GM15510 (cell line): ENCODE data around the gene JMJD8.

Experiments
- POLR2A ChIP-seq: IDR thresholded peaks from 3 replicates; pipeline ENCODE4 v1.6.1; 2011; ENCODE audit warnings: borderline replicate concordance; ENCODE audit not compliant: insufficient read length; ENCODE audit errors: extremely low read depth

JMJD8 gene

DNA sequence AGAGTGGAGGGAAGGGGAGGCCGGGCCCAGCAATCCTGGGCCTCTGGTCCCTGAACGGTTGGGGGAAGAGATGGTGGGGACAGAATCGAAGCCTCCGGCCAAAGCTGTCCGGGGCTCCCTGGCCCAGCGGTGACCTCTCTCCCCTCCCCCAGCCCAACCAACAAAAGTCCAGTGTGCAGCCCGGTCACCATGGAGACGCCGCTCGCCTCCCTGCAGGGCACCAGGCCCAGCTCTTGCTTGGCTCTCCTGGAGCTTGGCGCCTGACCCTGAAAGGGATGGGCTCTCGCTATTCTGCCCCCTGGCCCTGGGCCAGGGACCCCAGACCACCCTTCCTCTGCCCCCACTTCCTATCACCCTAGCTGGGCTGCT lies 32.0 kb upstream of the JMJD8 start:
- TF ChIP-seq POLR2A, result no peak

DNA sequence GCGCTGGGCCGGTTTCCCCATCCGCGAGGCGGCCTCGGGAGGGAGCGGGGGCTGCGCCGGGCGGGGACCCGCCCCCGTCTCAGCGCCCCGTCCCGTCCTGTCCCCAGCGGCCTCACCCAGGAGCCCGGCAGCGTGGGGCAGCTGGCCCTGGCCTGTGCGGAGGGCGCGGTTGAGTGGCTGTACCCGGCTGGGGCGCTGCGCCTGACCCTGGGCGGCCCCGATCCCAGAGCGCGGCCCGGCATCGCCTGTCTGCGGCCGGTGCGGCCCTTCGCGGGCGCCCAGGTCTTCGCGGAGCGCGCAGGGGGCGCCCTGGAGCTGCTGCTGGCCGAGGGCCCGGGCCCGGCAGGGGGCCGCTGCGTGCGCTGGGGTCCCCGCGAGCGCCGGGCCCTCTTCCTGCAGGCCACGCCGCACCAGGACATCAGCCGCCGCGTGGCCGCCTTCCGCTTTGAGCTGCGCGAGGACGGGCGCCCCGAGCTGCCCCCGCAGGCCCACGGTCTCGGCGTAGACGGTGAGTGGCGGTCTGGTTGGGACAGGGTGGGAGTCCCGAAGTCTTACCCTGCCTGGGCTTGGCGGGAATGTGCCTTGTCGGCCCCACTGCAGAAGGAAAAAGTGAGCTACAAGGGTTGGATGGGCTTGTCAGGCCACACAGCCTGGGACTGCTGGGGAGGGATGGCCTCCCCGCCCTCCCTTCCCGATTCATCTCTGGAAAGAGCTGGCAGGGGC lies 31.5 kb upstream of the JMJD8 start:
- TF ChIP-seq POLR2A, result no peak

DNA sequence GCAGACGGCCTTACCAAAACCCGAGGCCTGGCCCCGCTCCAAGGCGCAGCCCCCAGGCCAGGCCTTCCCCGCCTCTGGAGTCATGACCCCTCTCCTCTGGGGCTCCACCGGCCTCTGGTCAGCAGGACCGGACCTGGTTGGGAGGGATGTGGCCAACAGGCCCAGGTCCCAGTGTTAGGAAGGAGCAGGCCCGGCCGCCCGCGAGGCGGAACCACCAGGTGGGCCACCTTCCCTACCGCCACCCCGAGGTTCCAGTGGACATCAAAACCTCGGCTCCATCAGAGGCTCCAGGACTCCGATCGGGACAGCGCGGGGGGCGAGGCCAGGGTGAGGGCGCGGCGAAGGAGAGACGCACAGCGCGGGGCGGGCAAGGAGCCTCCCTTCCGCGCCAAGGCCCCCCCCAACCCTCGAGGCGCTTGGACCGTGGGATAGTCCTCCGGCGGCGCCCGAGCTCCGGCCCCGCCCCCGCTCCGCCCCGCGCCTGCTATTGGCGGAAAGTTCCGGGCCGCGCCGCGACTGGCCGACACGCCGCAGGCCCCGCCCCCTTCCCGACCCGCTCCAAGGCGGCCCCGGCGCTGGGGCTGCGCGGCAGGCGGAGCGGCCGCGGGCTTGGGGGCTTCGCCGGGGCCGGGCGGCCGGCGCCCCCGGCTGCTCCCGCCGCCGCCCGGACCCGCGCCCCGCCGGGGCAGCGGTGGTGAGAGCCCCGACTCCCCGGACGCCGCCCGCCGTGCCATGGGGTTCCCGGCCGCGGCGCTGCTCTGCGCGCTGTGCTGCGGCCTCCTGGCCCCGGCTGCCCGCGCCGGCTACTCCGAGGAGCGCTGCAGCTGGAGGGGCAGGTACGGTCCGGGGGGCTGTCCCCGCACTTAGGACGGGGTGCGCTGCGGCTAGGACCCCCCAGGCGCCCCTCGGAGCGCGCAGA lies 30.7 kb upstream of the JMJD8 start, which contains the start of gene METRN:
Gene METRN, plus strand, starts transcription at position 561 of the 919 bp plus-strand sequence. Its CDS starts 172 bp downstream, at position 733.
- peak; percentile 40 for TF ChIP-seq POLR2A

DNA sequence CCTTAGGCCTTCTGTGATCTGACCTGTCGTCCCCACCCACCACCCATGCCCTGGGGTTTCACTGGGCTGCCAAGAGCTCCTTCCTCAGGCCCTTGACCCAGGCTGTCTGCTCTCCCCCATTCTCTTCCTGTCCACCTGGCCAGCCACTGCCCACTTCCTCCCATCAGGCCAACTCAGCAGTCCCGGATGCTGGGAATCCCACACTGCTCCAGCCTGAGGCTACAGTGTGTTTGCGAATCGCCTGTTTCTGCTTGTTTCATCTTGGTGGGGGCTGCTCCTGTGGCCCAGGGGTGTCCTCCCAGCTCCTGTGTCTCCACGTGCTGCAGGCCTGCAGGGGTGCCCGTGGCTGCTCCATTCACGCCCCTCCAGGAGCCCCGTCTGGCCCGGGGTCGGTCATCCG lies 29.9 kb upstream of the JMJD8 start:
- no peak for TF ChIP-seq POLR2A

DNA sequence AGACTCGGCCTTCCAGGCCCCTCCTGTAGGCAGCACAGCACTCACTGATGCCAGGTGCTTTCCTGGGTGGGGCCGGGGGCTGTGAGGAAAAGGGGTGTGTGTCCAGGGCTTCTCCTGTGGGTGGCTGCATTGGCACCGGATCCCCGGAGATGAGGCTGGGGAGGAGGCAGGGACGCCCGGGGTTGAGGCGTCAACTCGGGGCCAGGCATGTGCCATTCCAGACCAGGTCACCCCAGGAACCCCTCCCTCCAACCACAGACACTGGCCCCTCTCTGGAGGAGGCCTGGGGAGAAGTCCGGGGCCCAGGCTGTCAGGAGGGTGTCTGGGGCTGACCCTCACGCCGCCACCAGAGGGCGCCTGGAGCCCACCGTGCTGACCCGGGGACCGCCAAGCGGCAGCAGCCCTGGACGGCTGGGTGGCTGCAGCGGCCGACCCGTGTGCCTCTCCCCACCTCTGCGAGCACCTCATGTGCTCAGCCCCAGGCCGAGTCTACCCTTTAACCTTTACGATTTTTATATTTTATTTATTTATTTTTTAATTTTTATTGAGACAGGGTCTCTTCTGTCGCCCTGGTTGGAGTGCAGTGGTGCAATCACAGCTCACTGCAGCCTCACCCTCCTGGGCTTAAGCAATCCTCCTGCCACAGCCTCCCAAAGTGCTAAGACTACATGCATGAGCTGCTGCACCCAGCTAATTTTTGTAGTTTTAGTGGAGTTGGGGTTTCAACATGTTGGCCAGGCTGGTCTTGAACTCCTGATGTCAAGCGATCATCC lies 27.6 kb upstream of the JMJD8 start:
- no peak for TF ChIP-seq POLR2A

DNA sequence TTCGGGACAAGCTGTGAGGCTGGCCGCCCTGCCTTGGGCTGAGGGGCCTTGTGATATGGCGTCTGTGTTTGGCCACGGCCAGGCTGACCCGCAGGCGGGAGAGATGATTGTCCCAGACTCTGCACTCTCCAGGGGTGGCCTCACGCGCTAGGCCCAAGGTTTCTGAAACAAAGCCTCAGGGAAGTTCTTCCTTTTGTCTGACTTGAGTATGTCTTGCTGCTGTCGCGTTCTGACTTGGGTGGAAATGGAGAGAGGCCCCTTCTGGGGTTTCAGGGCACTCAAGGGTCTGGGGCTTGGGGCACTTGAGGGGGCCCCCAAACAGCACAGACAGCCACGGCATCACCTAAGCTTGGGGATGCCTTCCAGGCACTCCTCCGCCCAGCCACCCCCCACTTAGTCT lies 26.9 kb upstream of the JMJD8 start:
- no peak for TF ChIP-seq POLR2A

DNA sequence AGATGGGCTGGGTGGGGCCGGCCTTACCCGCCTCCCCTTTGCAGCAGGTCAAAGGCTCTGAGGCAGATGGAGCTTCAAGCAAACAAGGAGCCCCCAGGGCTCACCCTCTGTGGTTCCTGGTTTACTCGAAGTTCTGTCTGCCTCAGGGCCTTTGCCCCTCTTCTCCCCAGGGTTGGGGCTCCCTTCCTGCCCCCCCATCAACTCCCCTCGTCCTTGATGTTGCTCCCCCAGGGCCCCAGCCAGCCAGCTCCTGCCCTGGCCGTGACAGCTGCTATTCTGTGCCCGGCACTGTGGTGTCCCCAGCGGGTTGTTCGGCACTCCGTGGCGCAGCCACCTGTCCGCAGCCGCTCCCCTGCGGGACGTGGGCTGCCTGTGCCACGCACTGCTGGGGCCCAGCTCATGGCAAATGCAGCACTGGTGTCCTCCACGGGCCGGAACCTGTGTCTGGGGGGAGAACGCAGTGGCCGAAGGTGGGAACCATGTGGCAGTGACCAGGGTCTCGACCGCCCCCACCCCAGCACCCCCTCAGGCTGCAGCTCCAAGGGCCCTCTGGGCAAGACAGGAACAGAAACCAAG lies 26.5 kb upstream of the JMJD8 start:
- no peak for TF ChIP-seq POLR2A

DNA sequence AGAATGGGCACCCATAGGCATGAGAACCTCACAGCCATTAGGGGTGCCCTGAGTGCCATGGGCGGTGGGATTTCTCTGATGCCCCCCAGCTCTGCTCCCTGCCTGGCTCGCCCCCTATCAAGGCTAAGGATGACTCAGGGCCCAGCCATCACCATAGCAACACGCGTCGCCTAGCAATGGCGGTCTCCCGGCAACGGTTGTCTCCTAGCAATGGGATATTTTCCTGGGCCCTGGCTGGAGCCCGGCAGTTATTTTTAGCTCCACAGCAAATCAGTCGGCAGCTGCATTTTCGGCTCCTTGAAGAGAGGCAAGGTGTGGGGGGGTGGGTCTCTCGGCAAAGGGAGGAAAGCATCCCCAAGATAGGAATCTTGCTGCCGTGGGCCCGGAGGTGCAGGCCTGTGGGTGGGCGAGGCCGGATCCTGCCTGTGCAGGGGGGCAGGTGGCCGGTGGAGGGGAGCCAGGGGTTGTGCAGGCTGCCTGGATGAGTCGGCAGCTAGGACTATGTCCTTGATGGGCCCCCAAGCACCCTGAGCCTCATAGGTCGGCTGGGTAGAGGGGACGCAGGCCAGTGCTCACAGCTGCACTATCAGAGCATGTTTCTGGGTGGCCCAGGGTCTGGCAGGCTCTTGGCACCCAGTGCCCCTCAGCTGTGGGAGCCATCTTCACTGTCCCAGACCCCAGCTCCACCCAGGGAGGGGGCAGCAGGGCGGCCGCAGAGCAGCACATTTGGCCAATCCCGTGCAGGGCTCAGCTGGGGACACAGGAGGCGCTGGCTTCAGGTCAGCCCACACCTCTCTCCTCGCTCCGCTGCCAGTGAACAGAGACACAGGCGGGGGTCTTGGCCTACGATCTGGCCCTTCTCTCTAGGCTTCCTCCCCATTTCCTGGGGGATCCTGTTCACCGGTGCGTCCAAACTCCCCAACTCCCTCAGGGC lies 25.7 kb upstream of the JMJD8 start:
- no peak for TF ChIP-seq POLR2A

DNA sequence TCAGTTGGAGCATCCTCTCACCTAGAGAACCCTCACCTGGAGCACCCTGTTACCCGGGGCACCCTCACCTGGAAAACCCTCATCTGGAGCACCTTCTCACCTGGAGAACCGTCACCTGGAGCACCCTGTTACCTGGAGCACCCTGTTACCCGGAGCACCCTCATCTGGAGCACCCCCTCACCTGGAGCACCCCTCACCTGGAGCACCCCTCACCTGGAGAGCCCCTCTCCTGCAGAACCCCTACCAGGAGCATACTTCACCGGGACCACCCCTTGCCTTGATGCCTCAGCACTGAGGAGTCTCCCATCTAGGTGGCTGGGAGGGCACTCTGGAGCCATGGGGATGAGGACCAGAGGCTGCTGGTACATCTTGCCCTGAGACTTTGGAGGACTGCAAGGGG lies 24.8 kb upstream of the JMJD8 start:
- no peak for TF ChIP-seq POLR2A

DNA sequence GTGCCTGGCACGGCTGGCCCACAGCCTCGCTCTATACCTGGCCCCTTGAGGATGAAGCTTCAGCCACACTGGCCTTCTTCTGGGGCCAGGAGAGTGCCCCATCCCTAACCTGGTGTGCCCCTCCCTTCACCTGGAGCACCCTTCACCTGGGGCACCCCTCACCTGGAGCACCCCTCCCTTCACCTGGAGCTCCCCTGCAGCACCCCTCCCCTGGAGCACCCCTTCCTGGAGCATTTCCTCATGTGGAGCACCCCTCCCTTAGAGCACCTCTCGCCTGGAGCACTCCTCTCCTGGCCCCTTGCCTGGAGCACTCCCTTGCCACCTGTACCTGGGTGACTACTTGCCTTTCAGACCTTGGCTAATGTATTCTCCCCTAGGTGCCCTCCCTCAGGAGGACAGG lies 23.9 kb upstream of the JMJD8 start:
- no peak for TF ChIP-seq POLR2A

DNA sequence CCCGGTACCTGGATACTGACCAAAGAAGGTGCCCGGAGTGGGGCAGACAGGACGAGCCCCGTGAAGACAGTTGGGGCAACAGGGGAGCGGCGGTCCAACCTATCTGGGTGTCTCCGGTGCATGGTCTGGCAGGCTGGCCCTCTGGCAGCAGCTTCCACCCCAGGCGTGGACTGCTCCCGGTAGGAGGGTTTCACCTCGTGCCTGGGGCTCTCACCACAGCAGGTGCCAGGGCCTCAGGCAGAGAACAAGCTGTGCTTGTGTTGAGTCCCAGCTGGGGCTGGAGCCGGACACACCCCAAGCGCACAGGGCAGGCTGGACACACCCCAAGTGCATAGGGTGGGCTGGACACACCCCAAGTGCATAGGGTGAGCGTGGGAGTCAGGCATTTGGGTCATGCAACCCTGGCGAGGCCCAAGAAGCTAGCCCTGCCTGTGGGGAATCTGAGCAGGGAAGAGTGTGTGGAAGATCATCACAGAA lies 23.0 kb upstream of the JMJD8 start:
- no peak for TF ChIP-seq POLR2A

DNA sequence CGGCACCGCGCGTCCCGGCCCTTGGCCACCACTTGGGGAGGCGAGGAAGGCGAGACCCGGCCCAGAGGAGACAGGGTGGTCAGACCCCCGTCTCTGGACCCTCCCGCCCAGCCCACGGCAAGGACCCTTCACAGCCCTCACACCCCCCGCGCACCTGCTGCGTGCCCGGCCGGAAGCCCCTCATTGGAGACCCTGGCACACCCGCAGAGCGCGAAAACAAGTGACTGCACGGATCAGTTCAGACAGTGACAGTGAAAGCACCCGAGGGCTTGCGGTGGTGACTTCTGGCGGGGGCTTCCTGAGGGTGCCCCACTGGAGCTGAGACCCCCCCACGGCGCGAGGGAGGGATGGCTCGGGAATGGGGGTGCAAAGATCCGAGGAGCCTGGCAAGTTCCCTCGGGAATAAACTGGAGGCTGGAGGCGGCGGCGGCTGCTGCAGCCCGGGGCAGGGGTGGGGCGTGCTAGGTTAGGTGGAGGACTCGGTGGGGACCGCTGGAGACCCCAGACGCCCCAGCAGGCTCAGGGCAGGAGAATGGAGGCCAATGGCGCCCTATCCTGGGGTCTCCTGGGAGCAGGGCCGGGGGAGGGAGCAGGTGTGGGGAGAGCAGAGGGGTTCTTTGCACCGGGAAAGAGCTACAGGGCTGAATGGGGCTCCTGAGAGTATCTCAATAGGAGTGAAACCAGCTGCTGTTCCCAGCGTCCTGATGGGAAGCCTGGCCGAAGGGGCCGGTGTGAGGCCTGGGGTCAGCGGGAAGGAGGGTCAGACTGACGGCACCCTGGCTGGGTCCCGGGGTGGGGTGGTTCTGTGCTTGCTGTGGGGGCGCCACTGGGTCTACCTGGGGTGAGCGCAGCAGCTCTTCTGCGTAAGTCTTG lies 22.3 kb upstream of the JMJD8 start:
- no peak for TF ChIP-seq POLR2A
